NCI-H82 treated with DMSO at 0.1 percent for 48 hours (cell line): ENCODE results near the gene CCNT1.
"Not testable (repeated sequence)": the region's sequence is repeated elsewhere in the genome, so short reads cannot be mapped to it uniquely, and the experiment has no call there.

Experiments used
- DNase-seq: peaks from one replicate; lab custom pipeline; 2025; ENCODE audit not compliant: unreplicated experiment; lab: John Stamatoyannopoulos, UW

CCNT1 gene

GRCh38 chr12:48641752-48642555 is 74.6 kb downstream of the CCNT1 start:
- DNase-seq, result not testable (repeated sequence)

- DNase-seq, result no peak
Observed at GRCh38 chr12:48640854-48641253, 75.7 kb downstream of the CCNT1 start.

- DNase-seq, result no peak
Observed at GRCh38 chr12:48640428-48640827, 76.1 kb downstream of the CCNT1 start.
